Upper lobe of left lung (tissue), 4 donors: ENCODE measurements around the gene ISM2.

ENCODE experiments used
- CTCF ChIP-seq, 6 experiments: fragments of 450-650 bp in 4 of 6; fragments of 200-600 bp in 2 of 6; sonication (generic) in 2 of 6; IDR thresholded peaks; one replicate each; pipeline ENCODE4 v1.5.1; 2016 to 2019; ENCODE audit warnings: antibody characterized with exemption in 6 of 6
- EP300 ChIP-seq, 4 donors: sonication (generic); formaldehyde crosslinking; IDR thresholded peaks; one replicate each; pipeline ENCODE4 v1.5.1; 2017; ENCODE audit warnings: antibody characterized with exemption in 4 of 4, control low read depth in 2 of 4
- POLR2A ChIP-seq, 4 donors: fragments of 450-650 bp; IDR thresholded peaks; one replicate each; pipeline ENCODE4 v1.5.1; 2016 to 2017; ENCODE audit warnings: antibody characterized with exemption in 4 of 4, mild to moderate bottlenecking in 2 of 4
- POLR2AphosphoS5 ChIP-seq, 2 donors: sonication (generic); formaldehyde crosslinking; IDR thresholded peaks; one replicate each; pipeline ENCODE4 v1.5.1; 2017; ENCODE audit warnings: antibody characterized with exemption in 2 of 2

GRCh38 chr14:77485901-77486678 lies 12.5 kb downstream of the ISM2 start:
- TF ChIP-seq CTCF (IDR thresholded peaks at IDR 0.05) = no peak
- no peak for TF ChIP-seq POLR2A (IDR thresholded peaks at IDR 0.05)
- no peak for TF ChIP-seq POLR2AphosphoS5 (IDR thresholded peaks at IDR 0.05)
- no peak for TF ChIP-seq EP300 (IDR thresholded peaks at IDR 0.05)
